AG20443 (cell line): ENCODE results near the gene RASSF3.
"Not testable (repeated sequence)": the region's sequence is repeated elsewhere in the genome, so short reads cannot be mapped to it uniquely, and the experiment has no call there.

Experiments used
- DNase-seq: peaks from one replicate; pipeline ENCODE4 v3.0.0; 2012; ENCODE audit warnings: low spot score, mixed read lengths

The RASSF3 gene

GRCh38 chr12:64610079-64610659 lies at the start of gene RASSF3:
Gene RASSF3, plus strand, starts transcription at chr12:64610495. Its CDS starts 138 bp downstream, at chr12:64610633.
- DNase-seq, result peak; percentile 85

GRCh38 chr12:64561302-64562136 lies 48.8 kb upstream of the RASSF3 start:
- no peak for DNase-seq

GRCh38 chr12:64566122-64566521 lies 44.2 kb upstream of the RASSF3 start:
- peak; percentile 51 for DNase-seq

- no peak for DNase-seq
Measured at GRCh38 chr12:64566831-64567517, 43.3 kb upstream of the RASSF3 start.

GRCh38 chr12:64567570-64567969 lies 42.7 kb upstream of the RASSF3 start:
- no peak for DNase-seq

DNA sequence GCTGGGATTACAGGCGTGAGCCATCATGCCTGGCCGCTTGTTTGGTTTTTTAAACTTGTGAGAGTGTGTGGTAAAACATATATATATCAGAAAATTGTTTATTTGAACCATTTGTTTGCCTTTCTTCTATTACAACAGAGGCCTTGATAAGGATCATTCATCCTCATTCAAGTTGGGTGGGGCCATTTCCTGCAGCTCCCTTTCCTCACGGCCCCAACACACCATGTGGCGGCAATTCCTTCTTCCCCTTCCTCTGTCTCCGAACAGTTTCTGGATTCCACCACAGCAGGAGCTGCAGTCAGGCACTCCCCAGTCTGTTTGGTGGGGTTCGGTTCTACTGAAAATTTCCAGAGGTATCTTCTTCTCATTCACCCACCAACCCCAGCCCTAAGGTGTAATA lies 42.0 kb upstream of the RASSF3 start:
- no peak for DNase-seq

DNA sequence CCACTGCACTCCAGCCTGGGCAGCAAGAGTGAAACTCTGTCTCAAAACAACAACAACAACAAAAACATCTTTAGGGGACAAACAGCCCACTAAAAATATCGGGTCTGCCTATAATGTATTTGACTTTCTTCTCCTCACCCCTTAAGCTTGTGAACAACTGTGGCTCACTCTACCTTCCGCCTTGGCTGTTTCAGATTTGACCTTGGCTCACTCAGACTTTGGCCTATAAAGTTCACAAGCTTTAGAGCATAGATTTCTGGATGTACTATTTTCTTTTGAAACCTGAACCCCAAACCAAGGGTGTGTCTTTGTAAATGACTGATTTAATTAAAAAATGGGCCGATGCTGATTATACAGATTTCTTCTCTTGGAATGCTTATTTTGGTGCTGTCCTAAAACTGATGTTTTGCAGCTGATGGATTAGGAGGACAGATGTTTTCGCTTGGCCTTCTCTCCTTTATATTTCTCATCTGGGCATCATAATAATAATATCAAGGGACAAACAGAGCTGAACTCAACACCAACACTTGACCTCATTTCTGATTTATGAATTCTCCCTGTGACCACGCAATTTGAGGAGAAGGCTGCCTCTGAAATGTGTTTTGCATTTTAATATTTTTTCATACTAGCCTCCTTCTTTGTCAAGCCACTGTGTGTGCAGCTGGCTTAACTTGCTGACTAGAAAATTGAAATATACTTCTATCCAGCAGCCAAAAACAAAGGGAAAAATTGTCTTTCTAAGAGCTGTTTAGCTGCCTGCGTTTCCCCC lies 40.2 kb upstream of the RASSF3 start:
- no peak for DNase-seq

DNA sequence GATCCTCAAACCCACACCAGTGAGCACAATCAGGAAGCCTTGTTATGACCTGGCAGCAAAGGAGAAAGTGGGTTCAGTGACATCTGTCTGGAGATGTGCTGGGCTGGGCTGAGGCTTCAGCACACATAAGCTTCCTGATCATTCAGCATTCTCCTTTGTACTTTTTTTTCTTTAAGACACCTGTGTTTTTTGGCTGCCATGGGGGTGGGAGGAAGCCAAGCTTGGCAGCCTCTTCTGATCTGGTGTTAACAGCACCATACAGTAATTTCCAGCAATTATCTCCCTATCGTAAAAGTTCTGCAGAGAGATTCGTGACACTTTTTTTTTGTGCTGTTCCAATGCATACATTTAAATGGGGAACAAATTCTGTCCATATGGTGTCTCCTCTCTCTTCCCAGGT lies 38.9 kb upstream of the RASSF3 start:
- DNase-seq, result no peak

DNA sequence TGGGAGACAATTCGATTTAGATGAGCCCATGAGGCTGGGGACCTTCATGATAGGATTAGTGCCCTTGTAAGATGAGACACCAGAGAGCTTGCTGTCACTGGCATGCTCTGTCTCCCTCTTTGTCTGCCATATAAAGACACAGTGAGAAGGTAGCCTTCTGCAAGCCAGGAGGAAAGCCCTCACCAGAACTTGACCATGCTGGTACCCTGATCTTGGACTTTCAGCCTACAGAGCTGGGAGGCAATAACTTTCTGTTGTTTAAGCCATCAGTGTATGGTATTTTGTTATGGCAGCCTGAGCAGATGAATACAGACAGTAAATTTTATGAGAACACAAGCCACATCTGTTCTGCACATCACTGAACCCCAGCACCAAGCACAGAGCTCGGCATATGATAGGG lies 38.1 kb upstream of the RASSF3 start:
- no peak for DNase-seq

GRCh38 chr12:64574837-64575236 lies 35.5 kb upstream of the RASSF3 start:
- no peak for DNase-seq

DNA sequence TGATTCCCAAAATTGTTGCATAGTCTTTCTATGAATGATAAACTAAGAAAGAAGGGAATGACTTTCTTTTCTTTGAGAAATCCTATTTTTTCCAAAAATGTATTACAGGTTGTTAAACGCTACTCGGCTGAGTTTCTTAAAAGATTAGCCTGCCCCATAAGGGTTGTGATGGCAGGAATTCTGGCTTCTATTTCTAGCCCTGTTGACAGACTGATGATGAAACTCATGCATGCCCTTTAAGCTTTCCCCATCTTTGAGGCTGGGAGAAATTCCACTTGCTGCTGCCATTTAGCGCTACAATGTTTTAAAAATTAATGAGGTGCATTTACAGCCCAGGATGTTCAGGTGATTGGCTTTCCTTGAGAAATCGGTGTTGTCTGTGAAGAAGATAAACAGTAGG lies 33.2 kb upstream of the RASSF3 start:
- no peak for DNase-seq

- no peak for DNase-seq
Measured at GRCh38 chr12:64578566-64578965, 31.7 kb upstream of the RASSF3 start.

GRCh38 chr12:64580681-64581080 lies 29.6 kb upstream of the RASSF3 start:
- DNase-seq, result no peak

DNA sequence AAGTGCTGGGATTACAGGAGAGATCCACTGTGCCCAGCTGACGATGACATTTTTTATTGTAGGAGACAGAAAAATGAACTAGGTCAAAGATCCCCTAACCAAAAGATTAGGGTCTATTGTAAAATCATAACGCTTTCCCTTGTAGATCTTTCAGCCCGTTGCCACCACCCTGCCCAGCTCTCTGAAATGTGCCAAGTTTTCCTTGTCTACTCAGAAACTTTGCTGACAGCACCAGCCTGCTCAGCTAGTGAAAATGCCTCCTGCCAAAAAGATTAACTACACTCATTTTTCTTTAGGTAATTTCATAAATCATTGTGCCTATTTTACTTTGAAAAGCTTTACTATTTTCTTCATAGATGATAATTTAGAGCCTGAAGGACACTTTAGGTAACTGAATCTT lies 28.2 kb upstream of the RASSF3 start:
- no peak for DNase-seq

DNA sequence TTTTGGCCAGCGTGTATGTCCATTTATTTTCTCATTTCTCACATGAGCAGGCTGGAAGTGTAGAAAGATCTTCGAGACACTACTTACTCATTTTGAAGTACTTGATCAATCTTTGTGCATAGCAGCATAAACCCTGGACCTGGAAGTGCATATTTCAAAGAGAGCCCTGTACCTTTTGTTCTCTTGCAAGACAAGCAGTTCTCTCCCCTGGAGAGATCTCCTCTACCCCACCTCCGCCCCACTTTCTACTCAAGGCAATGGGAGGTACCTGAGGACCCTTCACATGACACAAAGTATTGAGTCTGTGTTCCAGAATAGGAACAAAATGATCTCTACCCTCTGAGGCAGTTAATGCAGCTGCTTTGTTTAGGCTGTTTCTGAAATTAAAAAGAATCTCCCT lies 27.4 kb upstream of the RASSF3 start:
- DNase-seq, result no peak

DNA sequence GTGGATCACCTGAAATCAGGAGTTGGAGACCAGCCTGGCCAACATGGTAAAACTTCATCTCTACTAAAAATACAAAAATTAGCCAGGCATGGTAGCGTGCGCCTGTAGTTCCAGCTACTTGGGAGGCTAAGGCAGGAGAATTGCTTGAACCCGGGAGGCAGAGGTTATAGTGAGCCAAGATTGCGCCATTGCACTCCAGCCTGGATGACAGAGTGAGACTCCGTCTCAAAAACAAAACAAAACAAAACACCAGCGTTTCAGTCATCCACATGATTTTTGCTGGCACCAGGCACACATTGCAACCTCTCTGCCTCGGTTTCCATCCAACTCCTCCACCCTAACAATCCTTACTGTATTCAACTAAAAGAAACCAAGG lies 26.9 kb upstream of the RASSF3 start:
- not testable (repeated sequence) for DNase-seq

DNA sequence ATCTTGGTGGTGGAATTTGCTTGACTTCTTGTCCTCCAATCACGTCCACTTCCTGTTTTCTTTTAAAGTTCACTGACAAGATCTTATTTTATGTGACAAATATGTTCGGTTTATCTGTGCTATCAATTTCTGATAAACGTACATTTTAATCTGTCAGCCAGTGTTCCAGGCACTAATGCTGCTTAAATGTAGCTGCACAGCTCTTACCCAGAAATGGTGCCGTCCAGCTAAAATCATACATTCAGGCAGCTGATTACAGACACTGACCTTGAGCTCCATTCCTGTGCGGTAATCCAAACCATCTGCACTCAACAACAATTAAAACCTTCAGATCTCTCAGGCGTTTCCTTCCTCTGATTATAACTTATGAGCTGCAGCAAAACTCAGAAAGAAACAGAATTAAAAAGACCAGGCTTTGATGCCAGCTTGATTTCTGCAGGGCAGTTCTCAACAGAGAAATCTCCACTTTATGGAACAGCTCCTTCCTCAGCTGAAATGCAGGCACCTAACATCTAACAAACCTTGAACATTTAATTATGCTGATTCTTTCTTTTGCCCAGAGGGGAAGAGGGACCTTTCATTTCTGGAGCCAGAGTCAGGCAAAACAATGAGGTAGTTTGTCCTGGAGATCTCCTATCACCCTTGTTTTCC lies 26.4 kb upstream of the RASSF3 start:
- peak; percentile 37 for DNase-seq

DNA sequence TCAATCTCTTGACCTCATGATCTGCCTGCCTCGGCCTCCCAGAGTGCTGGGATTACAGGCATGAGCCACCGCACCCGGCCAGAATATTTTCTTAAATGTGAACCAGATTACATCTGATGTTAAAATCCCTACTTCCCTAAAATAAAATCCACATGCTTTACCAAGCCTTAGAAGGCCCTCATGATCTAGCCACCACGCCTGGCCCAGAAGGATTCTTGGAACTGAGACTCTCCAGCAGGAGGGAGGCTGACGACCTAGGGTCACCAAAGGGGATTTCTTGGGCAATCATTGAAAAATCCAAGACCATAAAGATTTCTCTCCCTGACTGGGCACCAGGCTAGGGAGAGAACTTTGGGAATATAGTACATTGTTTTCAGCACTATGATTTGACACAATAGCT lies 25.2 kb upstream of the RASSF3 start:
- DNase-seq, result no peak

DNA sequence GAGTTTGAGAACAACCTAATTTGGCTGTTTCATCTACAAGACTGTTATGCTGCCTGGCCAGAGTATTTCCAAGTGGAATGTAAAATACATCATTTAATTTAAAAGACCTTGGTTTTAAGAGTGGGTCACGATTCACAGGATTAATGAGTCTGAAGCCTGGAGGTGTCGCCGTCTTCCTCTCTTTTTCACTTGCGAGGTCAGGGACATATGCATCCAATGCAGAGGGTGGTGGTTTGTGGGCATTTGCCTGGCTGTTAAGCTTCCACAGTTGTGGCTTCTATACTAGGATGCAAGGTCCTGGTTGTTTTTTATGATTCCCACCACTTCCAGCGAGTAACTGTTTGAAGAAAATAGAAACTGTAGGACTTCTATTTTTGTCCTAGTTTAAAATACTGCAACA lies 22.8 kb upstream of the RASSF3 start:
- no peak for DNase-seq

GRCh38 chr12:64590183-64590582 lies 20.1 kb upstream of the RASSF3 start:
- no peak for DNase-seq

GRCh38 chr12:64595863-64596793 lies 14.2 kb upstream of the RASSF3 start:
- no peak for DNase-seq
